ENCODE data around the gene TSHZ3. TPM values are rescaled to one million over a fixed set of nuclear protein-coding genes. Genes with fewer than 3 reads are reported as not detected.

The TSHZ3 gene
- total and polyA plus RNA-seq, 11 donors, result 0.88 to 11.5 (median 2.4) TPM

- peaks cover 0 to 17% (median 0%) of the 10 kb centered on the region in 12 donors for H3K4me1 ChIP-seq
- H3K36me3 ChIP-seq, result no peaks in the 10 kb centered on the region
- DNase-seq (no peak), ATAC-seq (no peak)
- no peak overlapping the region for H3K4me3 ChIP-seq
- intact Hi-C loops (cut with DNase I), result no loop called here
- no peak overlapping the region for H3K27ac ChIP-seq
- no peaks in the 10 kb centered on the region for H3K9me3 ChIP-seq
- TF ChIP-seq, protein P1, sequence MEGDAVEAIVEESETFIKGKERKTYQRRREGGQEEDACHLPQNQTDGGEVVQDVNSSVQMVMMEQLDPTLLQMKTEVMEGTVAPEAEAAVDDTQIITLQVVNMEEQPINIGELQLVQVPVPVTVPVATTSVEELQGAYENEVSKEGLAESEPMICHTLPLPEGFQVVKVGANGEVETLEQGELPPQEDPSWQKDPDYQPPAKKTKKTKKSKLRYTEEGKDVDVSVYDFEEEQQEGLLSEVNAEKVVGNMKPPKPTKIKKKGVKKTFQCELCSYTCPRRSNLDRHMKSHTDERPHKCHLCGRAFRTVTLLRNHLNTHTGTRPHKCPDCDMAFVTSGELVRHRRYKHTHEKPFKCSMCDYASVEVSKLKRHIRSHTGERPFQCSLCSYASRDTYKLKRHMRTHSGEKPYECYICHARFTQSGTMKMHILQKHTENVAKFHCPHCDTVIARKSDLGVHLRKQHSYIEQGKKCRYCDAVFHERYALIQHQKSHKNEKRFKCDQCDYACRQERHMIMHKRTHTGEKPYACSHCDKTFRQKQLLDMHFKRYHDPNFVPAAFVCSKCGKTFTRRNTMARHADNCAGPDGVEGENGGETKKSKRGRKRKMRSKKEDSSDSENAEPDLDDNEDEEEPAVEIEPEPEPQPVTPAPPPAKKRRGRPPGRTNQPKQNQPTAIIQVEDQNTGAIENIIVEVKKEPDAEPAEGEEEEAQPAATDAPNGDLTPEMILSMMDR (IDR thresholded peaks at IDR 0.05), result no peak
- no peak for TF ChIP-seq POLR2A (IDR thresholded peaks at IDR 0.05)
- WGBS, 4 donors, result 70 to 76% (median 73%) methylated on average over 9 of the region's 9 CpGs
- H3K27me3 ChIP-seq, result peaks cover 0 to 7% (median 0%) of the 10 kb centered on the region in 9 donors
Measured at GRCh38 chr19:31263328-31263727, 85.9 kb downstream of the TSHZ3 start.

DNA sequence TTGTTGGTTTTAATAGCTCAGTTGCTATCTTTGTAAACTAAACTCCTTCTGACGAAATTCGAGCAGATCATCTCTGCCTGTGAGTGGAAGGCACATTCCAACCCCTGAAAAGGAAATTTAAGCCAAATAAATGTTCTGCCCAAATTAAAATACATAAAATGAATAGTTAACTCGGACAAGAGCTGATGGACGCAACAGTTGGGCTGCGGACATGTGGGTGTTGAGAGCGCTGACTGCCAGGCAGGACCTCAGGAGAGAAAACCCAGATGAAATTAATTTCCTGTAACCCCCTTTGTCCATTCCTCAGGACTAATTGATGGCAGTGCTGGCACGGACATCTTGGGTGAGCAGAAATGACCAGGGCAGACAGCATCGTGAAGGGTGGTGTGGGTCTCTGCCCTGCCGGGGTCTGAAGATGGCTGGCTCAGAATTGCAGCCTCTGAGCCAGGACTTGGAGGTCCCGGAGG lies 86.5 kb downstream of the TSHZ3 start:
- DNase-seq, result no peak

DNA sequence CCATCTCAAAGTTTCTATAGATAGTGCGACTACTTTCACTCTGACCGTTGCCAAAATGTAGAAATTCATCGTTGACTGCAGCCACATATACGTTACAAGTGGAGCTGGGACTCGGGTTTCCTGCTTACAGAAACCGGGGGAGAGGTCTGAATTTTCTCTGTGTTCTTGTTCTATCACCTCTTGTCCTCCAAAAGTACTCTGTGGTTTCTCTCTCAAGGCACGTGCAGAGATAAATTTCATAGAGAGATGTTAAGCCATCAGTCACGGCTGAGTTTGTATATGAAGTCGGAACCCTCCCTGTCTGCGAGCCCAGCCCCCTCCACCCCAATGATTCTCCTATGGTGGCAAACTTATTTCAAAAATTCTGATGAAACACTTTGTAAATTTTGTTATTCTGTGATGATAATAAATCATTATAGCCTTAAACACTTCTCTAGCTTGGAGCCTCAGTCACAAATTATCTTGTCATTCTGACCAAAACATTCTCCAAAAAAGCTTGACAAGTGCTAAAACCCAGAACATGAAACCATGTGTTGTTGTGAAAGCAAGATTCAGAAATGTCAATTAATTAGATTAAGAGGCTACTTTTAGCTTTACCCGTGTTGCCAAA lies 87.5 kb downstream of the TSHZ3 start:
- H3K4me3 ChIP-seq, result no peak overlapping the region
- no peaks in the 10 kb centered on the region for H3K36me3 ChIP-seq
- 50 to 52% (median 51%) methylated on average over 11 of the region's 11 CpGs for WGBS, 4 donors
- no peak for TF ChIP-seq POLR2A (IDR thresholded peaks at IDR 0.05)
- TF ChIP-seq, protein P1 (IDR thresholded peaks at IDR 0.05), result no peak
- H3K27me3 ChIP-seq, result peaks cover 0 to 7% (median 0%) of the 10 kb centered on the region in 9 donors
- H3K27ac ChIP-seq, result no peak overlapping the region
- intact Hi-C loops (cut with DNase I), result no loop called here
- peaks cover 0 to 17% (median 0%) of the 10 kb centered on the region in 12 donors for H3K4me1 ChIP-seq
- DNase-seq (no peak), ATAC-seq (no peak)
- no peaks in the 10 kb centered on the region for H3K9me3 ChIP-seq

More for the DNA sequence above, 86.5 kb downstream of the TSHZ3 start:
- peaks cover 0 to 17% (median 0%) of the 10 kb centered on the region in 12 donors for H3K4me1 ChIP-seq
- H3K27me3 ChIP-seq, result peaks cover 0 to 7% (median 0%) of the 10 kb centered on the region in 9 donors
- H3K9me3 ChIP-seq, result no peaks in the 10 kb centered on the region
- 58 to 63% (median 61%) methylated on average over 8 to 10 of the region's 10 CpGs for WGBS, 4 donors
- ATAC-seq, result no peak
- H3K36me3 ChIP-seq, result no peaks in the 10 kb centered on the region
- H3K4me3 ChIP-seq, result no peak overlapping the region
- H3K27ac ChIP-seq, result no peak overlapping the region
- TF ChIP-seq, protein P1 (IDR thresholded peaks at IDR 0.05), result no peak
- no peak for TF ChIP-seq POLR2A (IDR thresholded peaks at IDR 0.05)
- intact Hi-C loops (cut with DNase I), result no loop called here

DNA sequence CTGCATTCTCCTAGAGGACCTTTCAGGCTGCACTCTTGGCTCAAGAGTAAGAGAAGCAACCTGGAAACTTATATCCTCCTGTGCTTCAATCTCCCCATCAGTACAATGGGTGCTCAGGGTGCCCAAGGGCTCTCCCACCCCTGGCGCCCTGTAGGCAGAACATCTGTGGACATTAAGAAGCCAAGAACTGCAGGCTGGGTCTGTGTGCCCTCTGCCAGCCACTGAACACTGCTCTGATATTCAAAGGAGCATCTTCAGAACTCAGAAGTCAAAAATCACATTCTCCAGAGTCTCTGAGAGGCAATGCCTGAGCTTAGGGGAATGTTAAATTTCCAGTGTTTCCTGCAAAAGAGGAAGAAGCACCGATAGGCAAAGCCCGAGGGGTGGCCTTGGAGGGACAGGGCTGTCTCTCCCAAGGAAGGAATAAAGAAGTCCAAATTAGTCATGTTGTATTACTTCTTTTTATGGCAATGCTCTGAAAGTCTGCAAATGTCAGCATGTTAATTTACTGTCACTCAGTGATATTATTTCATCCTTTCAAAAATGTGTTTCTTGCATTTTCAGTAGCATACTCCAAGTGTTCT lies 88.1 kb downstream of the TSHZ3 start:
- TF ChIP-seq, protein P1 (IDR thresholded peaks at IDR 0.05), result no peak
- TF ChIP-seq POLR2A (IDR thresholded peaks at IDR 0.05), result no peak
- DNase-seq, result no peak
- 48 to 58% (median 54%) methylated on average over 3 of the region's 3 CpGs for WGBS, 4 donors
- Histone ChIP-seq H3K9me3 (no peaks in the 10 kb centered on the region), H3K4me1 (peaks cover 0 to 17% (median 0%) of the 10 kb centered on the region in 12 donors), H3K36me3 (no peaks in the 10 kb centered on the region), H3K4me3 (no peak overlapping the region), H3K27me3 (peaks cover 0 to 7% (median 0%) of the 10 kb centered on the region in 9 donors), H3K27ac (no peak overlapping the region)
- ATAC-seq, result no peak
- intact Hi-C loops (cut with DNase I), result no loop called here

Measured in heart left ventricle (tissue), 16 donors.